Mucosa of gallbladder (tissue), 1 donor: Measurements from ENCODE around the gene SUN3. TPM values are rescaled to one million over a fixed set of nuclear protein-coding genes. Genes with fewer than 3 reads are reported as not detected.

ENCODE experiments used
- DNase-seq: peaks from one replicate; pipeline ENCODE4 v3.0.0-alpha.2; 2020; ENCODE audit warnings: low spot score
- total RNA-seq: library from RNA; stranded (reverse); gene quantifications from one replicate; pipeline ENCODE4 v1.2.1, GENCODE V29; 2021
- donor health status: DM: no; HTN: no; CAD: no.

Gene SUN3, protein sequence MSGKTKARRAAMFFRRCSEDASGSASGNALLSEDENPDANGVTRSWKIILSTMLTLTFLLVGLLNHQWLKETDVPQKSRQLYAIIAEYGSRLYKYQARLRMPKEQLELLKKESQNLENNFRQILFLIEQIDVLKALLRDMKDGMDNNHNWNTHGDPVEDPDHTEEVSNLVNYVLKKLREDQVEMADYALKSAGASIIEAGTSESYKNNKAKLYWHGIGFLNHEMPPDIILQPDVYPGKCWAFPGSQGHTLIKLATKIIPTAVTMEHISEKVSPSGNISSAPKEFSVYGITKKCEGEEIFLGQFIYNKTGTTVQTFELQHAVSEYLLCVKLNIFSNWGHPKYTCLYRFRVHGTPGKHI
- not detected for total RNA-seq

DNA sequence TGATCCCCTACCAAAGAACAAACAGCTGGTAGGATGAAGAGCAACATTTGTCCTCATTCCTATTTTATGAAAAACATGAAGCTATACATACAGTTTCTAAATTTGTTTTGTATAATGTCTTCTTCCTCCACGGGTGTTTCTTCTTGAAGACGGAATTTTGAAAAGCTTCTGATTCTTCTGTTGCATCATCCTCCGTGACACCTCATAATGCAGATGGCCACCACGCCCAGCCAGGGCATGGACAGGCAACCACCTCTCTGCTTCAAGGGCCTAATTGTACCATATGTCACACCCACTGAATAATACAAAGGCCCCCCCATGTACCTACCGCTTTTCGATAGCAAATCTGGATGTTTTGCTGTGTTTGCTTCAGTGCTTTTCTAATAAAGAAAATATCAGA lies at the start of gene SUN3:
SUN3 (minus strand) TSS at position 170 of the 400 bp plus-strand sequence; CDS start at position 1, 169 bp downstream.
- no peak for DNase-seq

DNA sequence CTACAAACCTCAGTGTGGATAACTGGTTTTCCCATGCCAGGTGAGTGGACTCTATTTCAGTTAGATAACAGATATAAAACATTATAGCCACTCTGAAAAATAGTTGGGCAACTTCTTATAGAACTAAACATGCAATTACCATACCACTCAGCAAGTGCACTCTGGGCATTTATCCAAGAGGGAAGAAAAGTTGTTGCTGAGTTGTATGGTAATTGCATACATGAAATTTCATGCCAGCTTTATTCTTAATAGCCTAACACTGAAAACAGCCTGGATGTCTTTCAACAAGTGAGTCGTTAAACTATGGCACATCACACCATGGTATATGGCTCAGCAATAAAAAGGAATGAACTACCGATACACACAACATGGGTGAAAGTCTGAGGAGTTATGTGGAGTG lies 49.6 kb upstream of the SUN3 start:
- DNase-seq = no peak

DNA sequence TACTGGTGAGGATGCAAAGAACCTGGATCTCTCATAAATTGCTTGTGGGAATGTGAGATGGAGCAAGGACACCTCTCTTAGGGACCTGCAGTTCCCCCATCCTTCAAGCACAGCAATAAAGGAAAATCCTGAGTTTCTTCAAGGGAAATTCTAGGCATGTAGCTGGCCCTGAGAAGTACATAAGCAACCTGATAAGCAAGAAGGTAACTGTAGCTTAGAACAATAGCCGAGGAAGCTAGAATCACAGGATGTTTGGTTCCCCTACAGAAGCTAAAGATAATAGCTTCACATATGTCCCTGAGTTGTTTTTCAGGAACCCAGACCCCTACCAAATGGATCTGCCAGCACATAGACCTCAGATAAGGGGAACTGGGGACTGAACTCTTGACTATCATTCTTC lies 48.5 kb upstream of the SUN3 start:
- DNase-seq = no peak

DNA sequence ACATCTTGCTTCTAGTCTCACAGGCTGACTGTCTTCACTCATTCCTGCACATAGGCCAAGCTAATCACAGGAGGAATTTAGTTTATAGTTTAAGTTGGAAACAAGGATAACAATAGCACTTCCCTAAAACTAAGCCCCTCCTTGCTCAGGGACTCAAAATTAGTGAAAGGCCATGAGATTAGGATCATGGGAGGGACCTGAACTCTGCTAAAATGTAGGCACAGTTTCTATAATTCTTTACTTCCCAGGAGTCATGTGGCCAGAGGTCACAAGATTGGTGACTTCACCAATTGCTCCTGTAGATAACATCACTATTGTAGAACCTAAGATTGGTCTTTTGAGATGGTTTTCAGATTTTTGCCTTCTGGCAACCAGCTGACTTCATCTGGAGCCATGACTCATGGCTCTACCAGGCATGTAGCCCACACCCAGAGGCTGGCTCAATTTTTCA lies 45.3 kb upstream of the SUN3 start:
- no peak for DNase-seq

DNA sequence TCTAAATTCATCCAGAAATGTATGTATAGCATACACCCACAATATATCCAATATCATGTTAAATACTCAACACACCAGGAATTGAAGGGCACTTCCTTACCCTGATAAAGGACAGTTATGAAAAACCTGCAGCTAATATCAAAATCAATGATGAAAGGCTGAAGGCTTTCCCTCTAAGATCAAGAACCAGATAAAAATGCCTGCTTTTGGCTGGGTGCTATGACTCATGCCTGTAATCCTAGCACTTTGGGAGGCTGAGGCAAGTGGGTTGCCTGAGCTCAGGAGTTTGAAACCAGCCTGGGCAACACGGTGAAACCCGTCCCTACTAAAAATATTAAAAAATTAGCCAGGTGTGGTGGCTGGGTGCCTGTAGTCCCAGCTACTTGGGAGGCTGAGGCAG lies 38.6 kb upstream of the SUN3 start:
- no peak for DNase-seq

DNA sequence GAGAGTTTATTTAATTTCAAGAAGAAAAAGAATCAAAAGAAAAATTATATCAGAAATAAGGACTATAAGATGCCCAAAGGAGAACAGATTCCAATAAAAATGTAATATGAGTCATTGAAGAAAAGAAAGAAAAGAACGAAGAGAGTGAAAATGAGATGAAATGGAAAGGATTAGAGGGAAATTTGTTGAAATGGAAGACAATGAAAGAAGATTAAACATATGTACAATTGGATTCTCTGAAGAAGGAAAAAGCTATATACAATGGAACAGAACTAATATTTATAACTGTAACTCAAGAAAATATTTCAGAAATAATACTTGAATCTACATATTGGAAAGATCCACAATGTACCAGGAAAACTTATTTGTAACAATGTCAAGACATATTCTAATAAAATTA lies 35.1 kb upstream of the SUN3 start:
- DNase-seq = no peak

DNA sequence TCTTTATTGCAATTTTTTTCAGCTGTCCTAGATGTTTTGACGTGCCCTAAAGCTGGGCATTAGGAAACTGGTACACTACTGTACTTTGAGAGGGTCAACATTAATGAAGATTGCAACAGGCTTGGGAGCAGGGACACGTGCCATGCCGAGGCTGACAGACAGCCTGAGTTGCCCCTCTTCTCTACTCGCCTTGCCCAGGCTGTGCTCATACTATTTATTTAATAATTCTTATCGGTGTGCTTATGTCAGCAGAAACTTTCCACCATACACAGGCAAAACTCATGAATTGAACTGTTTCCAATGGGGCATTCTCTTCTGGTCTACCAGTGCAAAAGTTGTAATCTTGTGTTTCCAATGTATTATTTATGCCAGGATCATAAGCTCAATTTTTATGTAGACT lies 30.8 kb upstream of the SUN3 start:
- DNase-seq = no peak

DNA sequence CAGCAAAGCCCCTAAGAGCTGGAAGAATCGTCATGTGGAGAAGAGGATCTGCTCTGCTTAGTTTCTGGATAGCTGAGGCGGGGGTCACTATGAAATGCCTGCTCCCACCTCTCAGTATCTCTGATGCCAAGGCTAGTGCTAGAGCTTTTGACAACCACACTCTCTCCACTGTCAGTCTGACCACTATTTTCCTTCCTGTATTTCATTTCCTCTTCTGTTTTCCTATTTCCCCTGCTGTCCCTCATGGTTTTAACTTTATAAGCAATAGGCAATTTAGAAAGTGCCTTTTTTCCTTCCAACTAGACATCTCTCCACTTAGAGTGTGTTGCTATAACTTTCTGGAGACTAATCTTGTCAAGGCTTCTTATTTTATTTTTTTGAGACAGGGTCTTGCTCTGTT lies 30.1 kb upstream of the SUN3 start:
- no peak for DNase-seq

DNA sequence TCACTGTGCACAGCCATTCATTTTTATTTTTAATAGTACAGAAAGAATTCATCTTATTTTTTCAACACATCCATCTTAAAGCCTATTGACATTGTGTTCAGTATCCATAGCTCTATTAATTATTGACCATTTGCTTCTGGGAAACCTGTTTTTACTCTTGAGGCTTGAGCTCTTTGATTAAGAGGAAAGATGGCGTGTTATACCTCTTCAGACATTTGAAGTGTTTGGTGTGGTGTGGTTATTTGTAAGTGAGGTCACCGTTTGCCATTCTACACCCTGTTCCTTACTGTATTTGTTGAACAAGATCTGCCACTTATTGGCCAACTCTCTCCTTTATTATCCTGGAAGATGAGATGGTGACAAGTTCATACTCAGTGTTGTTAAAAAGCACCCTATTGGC lies 24.8 kb upstream of the SUN3 start:
- no peak for DNase-seq

DNA sequence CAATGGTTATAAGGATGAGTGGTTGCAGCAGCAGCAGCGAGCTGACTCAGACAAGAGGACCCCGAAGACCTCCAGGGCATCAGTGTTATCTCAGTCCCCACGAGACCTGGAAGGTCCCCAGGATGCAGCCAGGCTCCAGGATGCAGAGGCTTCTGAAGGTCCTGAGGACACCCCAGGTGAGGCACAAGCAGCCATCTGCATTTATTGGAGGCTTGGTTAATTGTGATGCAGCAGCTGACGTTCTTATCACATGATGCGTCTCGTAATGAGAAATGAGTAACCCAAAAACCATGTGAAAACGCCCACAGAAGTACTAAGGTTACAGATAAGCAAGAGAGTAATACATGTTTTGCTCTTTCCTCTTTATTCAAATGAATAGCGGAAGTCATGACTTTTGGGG lies 23.8 kb upstream of the SUN3 start:
- no peak for DNase-seq

DNA sequence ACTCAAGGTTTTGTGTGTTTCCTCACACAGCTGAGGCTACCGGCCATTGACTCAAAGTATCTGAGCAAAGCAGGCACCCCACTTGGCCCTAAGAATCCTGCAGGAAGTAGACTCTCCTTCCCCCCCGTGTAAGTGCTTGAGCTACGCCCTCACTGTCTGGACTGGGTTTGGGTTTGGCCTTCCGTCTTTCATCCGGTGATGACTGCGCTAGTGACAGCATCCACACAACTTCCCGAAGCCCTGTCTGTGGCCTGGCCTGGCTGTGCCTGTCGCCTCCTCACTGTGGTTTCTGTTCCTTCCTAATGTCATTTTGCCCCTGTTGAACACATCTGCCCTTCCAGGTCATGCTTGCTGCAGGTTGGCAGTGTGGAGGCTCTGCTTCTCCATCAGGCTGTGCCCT lies 20.9 kb upstream of the SUN3 start:
- DNase-seq = no peak

DNA sequence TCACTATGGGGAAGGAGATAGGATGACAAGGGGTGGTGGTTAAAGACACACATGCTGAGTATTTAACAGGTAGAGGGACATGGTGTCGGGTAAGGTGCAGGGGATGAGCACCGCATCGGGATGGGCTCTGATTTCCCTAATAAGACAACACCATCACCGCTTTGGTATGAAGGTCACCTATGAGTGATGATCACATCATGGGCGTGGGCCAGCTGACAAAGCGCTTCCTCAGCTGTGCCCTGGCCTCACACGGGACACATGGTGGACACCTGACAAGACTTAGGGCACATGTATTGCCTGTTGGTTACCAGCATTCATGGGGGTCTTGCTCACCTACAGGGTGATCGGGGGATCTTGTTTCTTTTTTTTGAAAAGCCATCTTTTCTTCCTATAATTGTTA lies 19.2 kb upstream of the SUN3 start:
- DNase-seq = no peak

DNA sequence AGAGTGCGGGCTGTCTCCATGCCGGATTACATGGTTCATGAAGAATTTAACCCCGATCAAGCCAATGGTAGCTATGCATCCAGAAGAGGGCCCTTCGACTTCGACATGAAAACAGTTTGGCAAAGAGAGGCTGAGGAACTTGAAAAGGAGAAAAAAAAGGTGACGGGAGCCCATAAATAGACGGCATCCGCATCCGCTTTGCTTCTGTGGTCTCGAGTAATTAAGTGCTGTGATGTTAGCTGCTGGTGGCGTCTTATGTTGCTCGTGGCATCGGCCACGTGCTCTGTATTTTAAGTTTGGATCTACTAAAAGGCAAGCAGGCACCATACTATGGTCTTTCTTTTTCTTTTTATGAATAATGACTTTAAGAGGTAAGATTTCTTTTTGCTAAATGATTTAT lies 17.6 kb upstream of the SUN3 start:
- DNase-seq = no peak

DNA sequence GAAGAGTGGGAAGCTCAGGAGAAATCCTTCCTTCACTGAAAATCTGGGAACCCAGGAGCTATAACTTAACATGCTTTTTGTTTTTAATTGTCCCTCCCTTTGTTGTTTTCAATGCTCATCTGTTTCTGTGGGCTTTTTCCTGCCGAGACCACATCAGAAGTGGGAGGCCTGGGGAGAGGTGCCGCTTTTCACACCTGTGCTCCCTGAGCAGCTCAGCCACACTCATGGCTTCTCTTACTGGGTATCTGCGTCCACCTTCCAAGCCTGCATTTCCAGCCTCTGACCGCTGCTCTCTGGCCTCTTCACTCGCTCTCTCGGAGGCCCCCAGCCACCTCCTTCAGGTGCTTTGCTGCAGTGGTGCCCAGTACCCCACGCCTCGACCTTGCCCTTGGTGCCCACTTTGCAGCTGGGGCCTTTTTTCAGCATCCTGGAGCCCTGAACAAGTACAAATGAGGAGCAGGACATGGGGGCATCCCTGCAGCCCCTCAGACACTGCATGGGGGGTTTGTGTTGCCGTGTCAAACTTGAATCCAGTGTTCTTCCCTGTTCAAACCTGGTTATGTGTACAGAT lies 16.4 kb upstream of the SUN3 start:
- DNase-seq = no peak

DNA sequence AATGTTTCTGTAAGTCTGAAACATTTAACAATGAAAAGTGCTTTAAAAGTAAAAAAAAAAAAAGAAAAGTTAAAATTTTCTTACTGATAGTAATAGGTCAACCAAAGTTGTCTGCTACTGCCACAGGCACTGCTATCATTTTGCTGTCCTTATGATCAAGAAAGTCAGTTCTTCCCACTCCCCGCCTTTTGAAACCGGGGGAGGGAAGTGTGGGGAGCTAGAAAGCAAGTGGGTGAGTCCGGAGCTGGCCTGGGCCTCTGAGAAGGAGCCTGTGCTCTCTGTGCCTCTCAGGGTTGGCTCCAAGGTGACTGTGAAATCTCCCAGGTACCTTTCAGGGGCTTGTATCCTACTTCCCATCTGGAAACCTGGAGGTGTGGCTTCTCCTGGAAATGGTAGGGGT lies 13.7 kb upstream of the SUN3 start:
- DNase-seq = no peak

DNA sequence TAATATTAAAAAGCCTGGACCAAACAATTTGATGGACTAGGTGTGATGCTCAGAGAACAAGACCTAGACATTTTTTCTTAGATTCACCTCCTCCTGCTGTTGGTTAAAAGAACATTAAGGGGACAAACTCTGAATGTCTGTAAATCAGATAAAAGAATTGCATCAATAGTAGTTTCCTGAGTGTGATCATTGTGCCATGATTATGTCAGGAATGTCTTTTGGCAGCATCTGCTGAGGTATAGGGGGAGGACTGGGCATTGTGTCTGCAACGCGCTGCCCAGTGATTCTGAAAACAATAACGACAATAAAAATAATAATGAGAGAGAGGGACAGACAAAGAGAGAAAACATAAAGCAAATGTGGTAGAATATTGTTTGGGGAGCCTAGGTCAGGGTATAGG lies 13.3 kb upstream of the SUN3 start:
- DNase-seq = no peak

DNA sequence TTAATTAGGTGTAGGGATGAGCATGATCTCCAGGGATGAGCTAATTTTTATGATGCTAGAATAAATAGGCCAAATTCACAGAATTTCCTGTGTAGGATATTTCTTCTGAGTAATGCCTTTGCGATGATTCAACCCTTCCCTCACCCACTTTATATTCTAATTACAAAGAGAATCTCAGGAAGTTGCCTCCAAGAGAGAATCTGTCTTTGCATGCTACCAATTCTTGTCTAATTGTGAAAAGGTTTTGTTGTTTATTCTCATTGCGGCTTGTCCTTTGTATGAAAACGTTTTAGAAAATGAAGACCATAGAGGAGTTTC lies 12.7 kb upstream of the SUN3 start:
- no peak for DNase-seq

DNA sequence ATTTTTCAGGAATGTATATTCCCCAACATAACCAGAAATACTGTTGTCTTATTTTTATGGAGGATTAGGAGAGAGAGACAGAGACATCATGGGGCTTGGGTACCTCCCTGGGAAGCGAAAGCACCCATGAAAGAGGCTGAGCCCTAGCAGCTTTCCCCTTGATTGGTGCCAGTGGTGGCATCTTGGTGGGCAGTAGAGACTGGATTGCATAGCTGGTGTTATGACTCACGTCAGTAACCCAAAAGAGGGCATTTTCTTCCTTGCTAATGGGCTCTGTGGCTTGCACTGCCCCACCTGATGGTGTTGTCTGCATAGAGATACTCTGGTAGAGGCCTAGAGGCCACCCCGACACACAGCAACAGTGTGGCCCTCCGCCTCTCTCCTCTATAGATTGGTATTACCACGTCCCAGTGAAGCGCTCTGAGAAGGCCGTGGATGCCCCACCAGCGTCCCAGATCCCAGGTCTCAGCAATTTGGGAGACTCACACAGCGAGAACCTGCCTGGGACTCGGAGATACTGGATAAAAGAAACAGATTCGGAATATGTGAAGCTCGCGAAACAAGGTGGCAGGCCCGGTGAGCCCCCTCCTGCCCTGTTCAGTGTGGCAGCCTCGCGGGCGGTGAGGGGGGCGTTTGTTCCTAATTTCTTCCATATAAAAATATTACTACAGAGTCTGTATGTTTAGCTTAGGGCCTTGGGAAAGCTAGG lies 12.2 kb upstream of the SUN3 start:
- no peak for DNase-seq

DNA sequence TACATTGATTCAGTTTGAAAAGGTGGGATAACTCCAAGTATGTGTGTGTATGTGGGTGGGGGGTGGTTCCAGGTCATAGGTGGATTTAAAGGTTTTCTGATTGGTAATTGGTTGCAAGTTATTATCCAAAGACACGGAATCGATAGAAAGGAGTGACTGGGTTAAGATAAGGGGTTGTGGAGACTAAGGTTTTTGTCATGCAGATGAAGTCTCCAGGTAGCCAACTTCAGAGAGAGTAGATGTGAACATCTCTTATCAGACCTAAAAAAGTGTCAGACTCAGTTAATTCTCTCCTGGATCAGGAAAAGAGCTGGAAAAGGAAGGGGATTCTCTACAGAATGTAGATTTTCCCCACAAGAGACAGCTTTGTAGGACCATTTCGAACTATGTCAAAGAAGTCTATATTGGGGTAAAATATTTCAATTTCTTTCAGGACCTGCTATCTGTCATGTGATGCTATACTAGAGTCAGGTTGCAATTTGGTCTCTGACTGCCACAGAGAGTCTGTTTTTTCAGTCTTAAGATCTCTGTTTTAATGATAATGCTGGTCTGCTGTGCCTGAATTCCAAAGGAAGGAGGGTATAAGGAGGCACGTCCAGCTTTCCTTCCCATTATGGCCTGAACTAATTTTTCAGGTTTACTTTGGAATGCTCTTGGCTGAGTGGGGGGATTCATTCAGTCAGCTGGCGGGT lies 10.1 kb upstream of the SUN3 start:
- no peak for DNase-seq

DNA sequence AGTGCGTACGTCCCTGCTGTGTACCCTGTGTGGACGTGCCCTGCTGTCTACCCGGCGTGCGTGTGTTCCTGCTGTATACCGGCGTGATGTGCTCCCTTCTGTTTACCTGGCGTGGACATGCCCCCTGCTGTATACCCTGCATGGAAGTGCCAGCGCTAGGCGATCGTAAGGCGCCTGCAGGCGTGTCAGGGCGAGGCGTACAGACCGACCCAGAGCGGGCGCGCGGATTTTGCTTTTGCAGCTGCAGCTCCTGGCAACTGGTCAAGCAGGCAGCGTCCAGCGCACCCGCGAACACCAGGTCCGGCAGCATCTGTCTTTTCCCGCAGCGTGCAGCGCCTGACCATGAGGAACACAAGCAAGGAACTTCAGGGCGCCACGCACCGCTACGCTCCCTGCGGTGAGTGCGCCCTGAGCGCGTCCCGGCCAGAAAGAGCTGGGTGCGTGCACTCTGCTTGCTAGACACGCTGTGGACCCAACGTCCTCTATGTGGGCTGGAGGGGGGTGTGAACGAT lies 7.1 kb upstream of the SUN3 start:
- DNase-seq = no peak

DNA sequence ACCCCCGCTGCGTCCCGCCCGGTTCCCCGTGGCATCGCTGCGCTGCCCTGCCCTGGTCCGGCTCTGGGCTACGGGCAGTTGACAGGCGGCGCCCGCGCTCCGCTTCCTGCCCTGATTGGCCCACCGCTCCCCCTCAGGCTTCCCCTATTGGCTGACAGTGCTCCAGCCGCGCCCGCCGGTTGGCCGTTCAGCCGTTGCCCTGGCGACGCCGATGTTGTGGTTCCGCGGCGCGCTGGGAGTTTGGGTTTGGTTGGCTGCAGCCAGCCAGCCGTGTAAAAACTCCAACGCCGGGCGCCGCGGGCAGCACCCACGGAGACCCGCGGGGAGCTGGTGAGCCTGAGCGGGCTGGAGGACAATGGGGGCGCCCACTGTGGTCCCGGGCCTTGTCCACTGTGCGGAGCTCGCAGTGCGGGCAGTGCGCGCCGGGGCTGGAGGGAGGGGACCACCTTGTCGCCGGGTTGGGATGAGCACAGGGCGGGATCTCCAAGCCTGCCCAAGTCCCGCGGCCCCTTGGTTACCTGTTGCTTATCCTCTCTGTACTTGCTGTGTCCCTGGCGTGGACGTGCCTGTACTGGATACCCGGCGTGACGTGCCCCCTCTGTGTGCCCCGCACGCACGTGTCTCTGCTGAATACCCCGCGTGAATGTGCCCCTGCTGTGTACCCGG lies 6.5 kb upstream of the SUN3 start, which contains the start of gene C7orf57:
C7orf57 (plus strand) TSS at position 243 of the 666 bp plus-strand sequence. CDS start 766 bp downstream, outside the sequence.
- DNase-seq = peak; percentile 90

DNA sequence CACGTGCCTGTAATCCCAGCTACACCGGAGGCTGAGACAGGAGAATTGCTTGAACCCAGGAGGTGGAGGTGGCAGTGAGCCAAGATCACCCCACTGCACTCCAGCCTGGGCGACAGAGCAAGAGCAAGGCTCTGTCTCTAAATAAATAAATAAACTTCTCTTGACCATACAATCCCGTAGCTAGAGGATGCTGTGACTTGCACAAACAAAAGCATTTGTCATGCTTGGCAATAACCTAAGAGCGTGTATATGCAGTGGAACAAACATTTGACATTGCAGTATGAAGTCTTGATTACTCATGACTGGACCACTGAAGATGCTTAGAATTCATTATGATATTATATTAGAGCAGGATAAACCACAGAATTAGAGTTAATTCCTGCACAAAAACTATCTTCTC lies 5.0 kb upstream of the SUN3 start:
- no peak for DNase-seq
